Measurements from ENCODE around the gene BCKDHB.

The BCKDHB gene

GRCh38 chr6:80226151-80226550 lies 119.7 kb downstream of the BCKDHB start:
- Histone ChIP-seq H3K9ac (ENCODE audit: low read length) (no peak overlapping the region), H3K4me1 (ENCODE audit: low read length) (no peaks in the 10 kb centered on the region), H3K9me3 (replicated peaks; ENCODE audit: insufficient read depth, low read length) (no peaks in the 10 kb centered on the region), H3K27me3 (replicated peaks; ENCODE audit: insufficient read depth, low read length) (no peaks in the 10 kb centered on the region), H3K27ac (ENCODE audit: low read length) (no peak overlapping the region), H3K4me2 (ENCODE audit: low read depth, low read length) (no peak overlapping the region), H3K36me3 (replicated peaks; ENCODE audit: insufficient read depth, low read length) (no peaks in the 10 kb centered on the region), H3K4me3 (ENCODE audit: low read length) (no peak overlapping the region), H3F3A (ENCODE audit: insufficient read depth, low read length) (no peaks in the 10 kb centered on the region), H2AFZ (ENCODE audit: low read length) (no peak overlapping the region), H3K79me2 (ENCODE audit: low read length) (no peaks in the 10 kb centered on the region), H4K20me1 (ENCODE audit: insufficient read depth, low read length) (no peaks in the 10 kb centered on the region), H3K9me2 (replicated peaks; ENCODE audit: insufficient read depth, low read length) (no peaks in the 10 kb centered on the region)
- TF ChIP-seq EZH2phosphoT487 (IDR thresholded peaks at IDR 0.05; ENCODE audit: low read length) (no peak), CTCF (IDR thresholded peaks at IDR 0.05; ENCODE audit: low read length) (no peak), EZH2 (optimal IDR thresholded peaks at IDR 0.05; ENCODE audit: low read depth, low read length) (no peak)
- DNase-seq, result no peak

GRCh38 chr6:80226699-80227098 lies 120.2 kb downstream of the BCKDHB start:
- Histone ChIP-seq H3K27me3 (replicated peaks; ENCODE audit: insufficient read depth, low read length) (no peaks in the 10 kb centered on the region), H3K9ac (ENCODE audit: low read length) (no peak overlapping the region), H3K27ac (ENCODE audit: low read length) (no peak overlapping the region), H3K9me2 (replicated peaks; ENCODE audit: insufficient read depth, low read length) (no peaks in the 10 kb centered on the region), H3K4me3 (ENCODE audit: low read length) (no peak overlapping the region), H3K9me3 (replicated peaks; ENCODE audit: insufficient read depth, low read length) (no peaks in the 10 kb centered on the region), H4K20me1 (ENCODE audit: insufficient read depth, low read length) (no peaks in the 10 kb centered on the region), H3K36me3 (replicated peaks; ENCODE audit: insufficient read depth, low read length) (no peaks in the 10 kb centered on the region), H3K4me1 (ENCODE audit: low read length) (no peaks in the 10 kb centered on the region), H3K4me2 (ENCODE audit: low read depth, low read length) (no peak overlapping the region), H2AFZ (ENCODE audit: low read length) (no peak overlapping the region), H3K79me2 (ENCODE audit: low read length) (no peaks in the 10 kb centered on the region), H3F3A (ENCODE audit: insufficient read depth, low read length) (no peaks in the 10 kb centered on the region)
- TF ChIP-seq EZH2phosphoT487 (IDR thresholded peaks at IDR 0.05; ENCODE audit: low read length) (no peak), CTCF (IDR thresholded peaks at IDR 0.05; ENCODE audit: low read length) (no peak), EZH2 (optimal IDR thresholded peaks at IDR 0.05; ENCODE audit: low read depth, low read length) (no peak)
- DNase-seq, result no peak

GRCh38 chr6:80227545-80228105 lies 121.2 kb downstream of the BCKDHB start:
- Histone ChIP-seq H3F3A (ENCODE audit: insufficient read depth, low read length) (no peaks in the 10 kb centered on the region), H3K4me1 (ENCODE audit: low read length) (no peaks in the 10 kb centered on the region), H3K36me3 (replicated peaks; ENCODE audit: insufficient read depth, low read length) (no peaks in the 10 kb centered on the region), H3K27me3 (replicated peaks; ENCODE audit: insufficient read depth, low read length) (no peaks in the 10 kb centered on the region), H3K9me3 (replicated peaks; ENCODE audit: insufficient read depth, low read length) (no peaks in the 10 kb centered on the region), H3K4me3 (ENCODE audit: low read length) (no peak overlapping the region), H3K79me2 (ENCODE audit: low read length) (no peaks in the 10 kb centered on the region), H4K20me1 (ENCODE audit: insufficient read depth, low read length) (no peaks in the 10 kb centered on the region), H3K9ac (ENCODE audit: low read length) (no peak overlapping the region), H3K27ac (ENCODE audit: low read length) (no peak overlapping the region), H3K4me2 (ENCODE audit: low read depth, low read length) (no peak overlapping the region), H2AFZ (ENCODE audit: low read length) (no peak overlapping the region), H3K9me2 (replicated peaks; ENCODE audit: insufficient read depth, low read length) (no peaks in the 10 kb centered on the region)
- no peak for DNase-seq
- TF ChIP-seq EZH2 (optimal IDR thresholded peaks at IDR 0.05; ENCODE audit: low read depth, low read length), result no peak
- TF ChIP-seq CTCF (IDR thresholded peaks at IDR 0.05; ENCODE audit: low read length), result no peak
- no peak for TF ChIP-seq EZH2phosphoT487 (IDR thresholded peaks at IDR 0.05; ENCODE audit: low read length)
